COLO829 (cell line): Measurements from ENCODE around the gene SENP7.
"Not testable (repeated sequence)": the region's sequence is repeated elsewhere in the genome, so short reads cannot be mapped to it uniquely, and the experiment has no call there.

Experiments
- DNase-seq: peaks from one replicate; pipeline ENCODE4 v3.0.0; 2012; ENCODE audit warnings: low spot score

SENP7 gene

GRCh38 chr3:101527906-101528305 is 14.9 kb upstream of the SENP7 start:
- no peak for DNase-seq

- no peak for DNase-seq
Observed at GRCh38 chr3:101527441-101527840, 14.4 kb upstream of the SENP7 start.

GRCh38 chr3:101521211-101521701 is 8.2 kb upstream of the SENP7 start:
- no peak for DNase-seq

GRCh38 chr3:101519685-101520365 is 6.8 kb upstream of the SENP7 start:
- DNase-seq = no peak

- DNase-seq = no peak
Observed at GRCh38 chr3:101518421-101518871, 5.4 kb upstream of the SENP7 start.

GRCh38 chr3:101513419-101513986 is 491 bp upstream of the SENP7 start:
- DNase-seq = peak; percentile 9

GRCh38 chr3:101512396-101512645 is 691 bp downstream of the SENP7 start:
- DNase-seq = no peak

- DNase-seq = peak; percentile 13
Observed at GRCh38 chr3:101509811-101510210, 3.2 kb downstream of the SENP7 start.

- no peak for DNase-seq
Observed at GRCh38 chr3:101509281-101509680, 3.7 kb downstream of the SENP7 start.

GRCh38 chr3:101501783-101502182 is 11.2 kb downstream of the SENP7 start:
- no peak for DNase-seq

GRCh38 chr3:101500208-101500607 is 12.8 kb downstream of the SENP7 start:
- no peak for DNase-seq

- DNase-seq = no peak
Observed at GRCh38 chr3:101497803-101498202, 15.2 kb downstream of the SENP7 start.

GRCh38 chr3:101495552-101495951 is 17.5 kb downstream of the SENP7 start:
- DNase-seq = no peak

- no peak for DNase-seq
Observed at GRCh38 chr3:101484805-101485620, 28.0 kb downstream of the SENP7 start.

GRCh38 chr3:101478980-101479379 is 34.0 kb downstream of the SENP7 start:
- no peak for DNase-seq

- DNase-seq = not testable (repeated sequence)
Observed at GRCh38 chr3:101474841-101475552, 38.0 kb downstream of the SENP7 start.

- not testable (repeated sequence) for DNase-seq
Observed at GRCh38 chr3:101468676-101469075, 44.3 kb downstream of the SENP7 start.

GRCh38 chr3:101467310-101467663 is 45.7 kb downstream of the SENP7 start:
- DNase-seq = not testable (repeated sequence)

- no peak for DNase-seq
Observed at GRCh38 chr3:101466465-101467309, 46.3 kb downstream of the SENP7 start.

GRCh38 chr3:101464235-101464634 is 48.8 kb downstream of the SENP7 start:
- DNase-seq = no peak

GRCh38 chr3:101461451-101461850 is 51.6 kb downstream of the SENP7 start:
- no peak for DNase-seq

- no peak for DNase-seq
Observed at GRCh38 chr3:101458387-101458786, 54.6 kb downstream of the SENP7 start.
